ENCODE data around the gene ZMYND10.

ZMYND10 gene

GRCh38 chr3:50318615-50319014 lies 26.9 kb downstream of the ZMYND10 start:
- H3K9ac ChIP-seq (ENCODE audit: low read depth, low read length, poor library complexity, severe bottlenecking), result peak overlapping the region; percentile 38
- H4K20me1 ChIP-seq (ENCODE audit: insufficient read depth, low read length, poor library complexity, severe bottlenecking), result peaks cover 15% of the 10 kb centered on the region
- no peaks in the 10 kb centered on the region for H3K9me2 ChIP-seq (replicated peaks; ENCODE audit: low read depth, low read length)
- H3K27me3 ChIP-seq (ENCODE audit: insufficient read depth, low read length, poor library complexity, severe bottlenecking), result no peaks in the 10 kb centered on the region
- H2AFZ ChIP-seq (ENCODE audit: low read length), result no peak overlapping the region
- H3K4me3 ChIP-seq (ENCODE audit: low read length, poor library complexity, severe bottlenecking), result no peak overlapping the region
- H3K79me2 ChIP-seq (ENCODE audit: insufficient read depth, low read length), result peaks cover 29% of the 10 kb centered on the region
- H3K36me3 ChIP-seq (ENCODE audit: insufficient read depth, low read length), result no peaks in the 10 kb centered on the region
- no peak for TF ChIP-seq EZH2phosphoT487 (IDR thresholded peaks at IDR 0.05; ENCODE audit: borderline replicate concordance)
- TF ChIP-seq, protein P1, sequence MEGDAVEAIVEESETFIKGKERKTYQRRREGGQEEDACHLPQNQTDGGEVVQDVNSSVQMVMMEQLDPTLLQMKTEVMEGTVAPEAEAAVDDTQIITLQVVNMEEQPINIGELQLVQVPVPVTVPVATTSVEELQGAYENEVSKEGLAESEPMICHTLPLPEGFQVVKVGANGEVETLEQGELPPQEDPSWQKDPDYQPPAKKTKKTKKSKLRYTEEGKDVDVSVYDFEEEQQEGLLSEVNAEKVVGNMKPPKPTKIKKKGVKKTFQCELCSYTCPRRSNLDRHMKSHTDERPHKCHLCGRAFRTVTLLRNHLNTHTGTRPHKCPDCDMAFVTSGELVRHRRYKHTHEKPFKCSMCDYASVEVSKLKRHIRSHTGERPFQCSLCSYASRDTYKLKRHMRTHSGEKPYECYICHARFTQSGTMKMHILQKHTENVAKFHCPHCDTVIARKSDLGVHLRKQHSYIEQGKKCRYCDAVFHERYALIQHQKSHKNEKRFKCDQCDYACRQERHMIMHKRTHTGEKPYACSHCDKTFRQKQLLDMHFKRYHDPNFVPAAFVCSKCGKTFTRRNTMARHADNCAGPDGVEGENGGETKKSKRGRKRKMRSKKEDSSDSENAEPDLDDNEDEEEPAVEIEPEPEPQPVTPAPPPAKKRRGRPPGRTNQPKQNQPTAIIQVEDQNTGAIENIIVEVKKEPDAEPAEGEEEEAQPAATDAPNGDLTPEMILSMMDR (conservative IDR thresholded peaks at IDR 0.05; ENCODE audit: low read length), result no peak
- H3K4me1 ChIP-seq (ENCODE audit: insufficient read depth, low read length, poor library complexity, severe bottlenecking), result peaks cover 37% of the 10 kb centered on the region
- H3K4me2 ChIP-seq (ENCODE audit: low read depth, low read length, poor library complexity, severe bottlenecking), result peak overlapping the region; percentile 95
- H3K9me3 ChIP-seq (ENCODE audit: insufficient read depth, low read depth, low read length), result no peaks in the 10 kb centered on the region
- H3F3A ChIP-seq (ENCODE audit: low read depth), result no peaks in the 10 kb centered on the region

DNA sequence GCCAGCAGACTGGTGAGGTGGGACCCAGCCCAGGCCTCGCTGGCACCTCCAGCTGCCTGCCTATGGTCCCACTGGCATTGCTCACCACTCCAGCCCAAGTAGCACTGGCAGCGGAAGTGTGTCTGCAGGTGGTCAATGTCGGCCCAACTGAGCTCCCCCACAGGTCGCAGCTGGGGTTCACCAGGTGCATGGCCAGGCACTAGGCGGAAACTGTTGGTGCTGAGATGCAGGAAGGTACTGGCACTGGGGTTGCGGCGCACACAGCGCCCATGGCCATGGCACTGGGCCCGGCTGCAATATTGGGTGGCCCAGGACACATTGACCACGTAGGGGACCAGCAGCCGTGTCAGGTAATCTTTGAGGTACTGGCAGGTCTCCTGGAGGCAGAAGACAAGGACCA lies 27.4 kb downstream of the ZMYND10 start:
- Histone ChIP-seq H3K4me1 (ENCODE audit: insufficient read depth, low read length, poor library complexity, severe bottlenecking) (peaks cover 37% of the 10 kb centered on the region), H3K9me2 (replicated peaks; ENCODE audit: low read depth, low read length) (no peaks in the 10 kb centered on the region), H2AFZ (ENCODE audit: low read length) (no peak overlapping the region), H3K9me3 (ENCODE audit: insufficient read depth, low read depth, low read length) (no peaks in the 10 kb centered on the region), H3K9ac (ENCODE audit: low read depth, low read length, poor library complexity, severe bottlenecking) (no peak overlapping the region), H3K27me3 (ENCODE audit: insufficient read depth, low read length, poor library complexity, severe bottlenecking) (no peaks in the 10 kb centered on the region), H3K4me2 (ENCODE audit: low read depth, low read length, poor library complexity, severe bottlenecking) (peak overlapping the region; percentile 95), H4K20me1 (ENCODE audit: insufficient read depth, low read length, poor library complexity, severe bottlenecking) (peaks cover 15% of the 10 kb centered on the region), H3K4me3 (ENCODE audit: low read length, poor library complexity, severe bottlenecking) (no peak overlapping the region), H3K79me2 (ENCODE audit: insufficient read depth, low read length) (peaks cover 29% of the 10 kb centered on the region), H3K36me3 (ENCODE audit: insufficient read depth, low read length) (no peaks in the 10 kb centered on the region), H3F3A (ENCODE audit: low read depth) (no peaks in the 10 kb centered on the region)
- TF ChIP-seq, protein P1 (conservative IDR thresholded peaks at IDR 0.05; ENCODE audit: low read length), result no peak
- TF ChIP-seq EZH2phosphoT487 (IDR thresholded peaks at IDR 0.05; ENCODE audit: borderline replicate concordance), result no peak

DNA sequence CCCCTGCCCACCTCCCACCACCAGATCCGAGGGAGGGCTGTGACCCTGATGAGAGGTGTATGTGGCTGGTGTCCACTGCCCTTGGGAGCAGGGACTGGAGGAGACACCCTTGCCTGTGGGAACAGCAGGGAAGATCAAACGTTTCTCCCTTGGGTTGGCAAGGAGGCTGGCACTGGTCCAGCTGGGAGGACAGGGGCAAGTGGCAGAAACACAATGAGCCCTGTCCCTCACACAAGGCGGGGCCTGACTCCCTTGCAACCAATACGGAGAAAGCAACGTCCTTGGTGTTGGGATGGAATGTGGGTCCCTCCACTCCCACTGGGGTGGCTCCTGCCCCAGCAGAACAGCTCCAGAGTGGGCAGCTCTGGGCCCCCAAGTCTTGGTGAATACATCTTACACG lies 28.2 kb downstream of the ZMYND10 start:
- no peak for TF ChIP-seq EZH2phosphoT487 (IDR thresholded peaks at IDR 0.05; ENCODE audit: borderline replicate concordance)
- TF ChIP-seq, protein P1 (conservative IDR thresholded peaks at IDR 0.05; ENCODE audit: low read length), result no peak
- H4K20me1 ChIP-seq (ENCODE audit: insufficient read depth, low read length, poor library complexity, severe bottlenecking), result peaks cover 15% of the 10 kb centered on the region
- H3F3A ChIP-seq (ENCODE audit: low read depth), result no peaks in the 10 kb centered on the region
- no peaks in the 10 kb centered on the region for H3K9me2 ChIP-seq (replicated peaks; ENCODE audit: low read depth, low read length)
- H3K79me2 ChIP-seq (ENCODE audit: insufficient read depth, low read length), result peaks cover 29% of the 10 kb centered on the region
- no peak overlapping the region for H3K9ac ChIP-seq (ENCODE audit: low read depth, low read length, poor library complexity, severe bottlenecking)
- H3K36me3 ChIP-seq (ENCODE audit: insufficient read depth, low read length), result no peaks in the 10 kb centered on the region
- H3K4me1 ChIP-seq (ENCODE audit: insufficient read depth, low read length, poor library complexity, severe bottlenecking), result peaks cover 37% of the 10 kb centered on the region
- peak overlapping the region; percentile 30 for H3K4me2 ChIP-seq (ENCODE audit: low read depth, low read length, poor library complexity, severe bottlenecking)
- H3K4me3 ChIP-seq (ENCODE audit: low read length, poor library complexity, severe bottlenecking), result no peak overlapping the region
- no peak overlapping the region for H2AFZ ChIP-seq (ENCODE audit: low read length)
- no peaks in the 10 kb centered on the region for H3K27me3 ChIP-seq (ENCODE audit: insufficient read depth, low read length, poor library complexity, severe bottlenecking)
- no peaks in the 10 kb centered on the region for H3K9me3 ChIP-seq (ENCODE audit: insufficient read depth, low read depth, low read length)
